ENCODE measurements around the gene GNB1L. TPM values are rescaled to one million over a fixed set of nuclear protein-coding genes. Genes with fewer than 3 reads are reported as not detected.

The GNB1L gene
- total and polyA plus RNA-seq, 2 experiments from 2014 or later: 3.5 to 5.5 TPM

- Histone ChIP-seq H3K4me1 (ENCODE audit: low read depth) (peaks cover 9% of the 10 kb centered on the region), H3K9me3 (ENCODE audit: low read depth) (no peaks in the 10 kb centered on the region), H3K4me3 (no peak overlapping the region), H3K27ac (no peak overlapping the region), H3K36me3 (no peaks in the 10 kb centered on the region), H3K27me3 (peaks cover 23% of the 10 kb centered on the region)
- no peak for TF ChIP-seq CTCF (IDR thresholded peaks at IDR 0.05; ENCODE audit: low read depth, low read length)
- DNase-seq (ENCODE audit: low read depth in 1 of 2, low spot score in 1 of 2): no peak
Observed at GRCh38 chr22:19748139-19748538, 106.5 kb downstream of the GNB1L start.

DNA sequence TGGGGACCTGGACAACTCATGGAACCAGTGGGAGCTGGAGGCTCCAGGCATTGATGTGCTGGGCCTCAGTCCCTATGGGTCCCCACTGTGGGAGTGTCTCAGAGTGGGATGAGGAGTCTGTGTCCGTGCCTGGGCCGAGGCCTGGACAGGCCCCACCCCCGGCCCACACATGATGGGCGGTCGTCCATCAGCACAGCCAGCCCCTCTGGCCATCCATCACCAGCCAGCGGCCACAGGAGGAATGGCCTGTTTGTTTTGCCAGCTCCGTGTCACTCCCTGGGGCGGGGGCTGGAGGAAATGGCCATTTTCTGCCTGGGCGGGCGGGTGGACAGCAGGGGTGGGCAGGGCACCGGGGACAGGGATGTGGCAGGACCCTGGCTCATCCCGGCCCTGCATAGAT lies 107.1 kb downstream of the GNB1L start:
- no peak for TF ChIP-seq CTCF (IDR thresholded peaks at IDR 0.05; ENCODE audit: low read depth, low read length)
- Histone ChIP-seq H3K9me3 (ENCODE audit: low read depth) (no peaks in the 10 kb centered on the region), H3K4me1 (ENCODE audit: low read depth) (peaks cover 9% of the 10 kb centered on the region), H3K27ac (no peak overlapping the region), H3K4me3 (no peak overlapping the region), H3K27me3 (peaks cover 18% of the 10 kb centered on the region), H3K36me3 (no peaks in the 10 kb centered on the region)
- no peak for DNase-seq (ENCODE audit: low read depth in 1 of 2, low spot score in 1 of 2)

DNA sequence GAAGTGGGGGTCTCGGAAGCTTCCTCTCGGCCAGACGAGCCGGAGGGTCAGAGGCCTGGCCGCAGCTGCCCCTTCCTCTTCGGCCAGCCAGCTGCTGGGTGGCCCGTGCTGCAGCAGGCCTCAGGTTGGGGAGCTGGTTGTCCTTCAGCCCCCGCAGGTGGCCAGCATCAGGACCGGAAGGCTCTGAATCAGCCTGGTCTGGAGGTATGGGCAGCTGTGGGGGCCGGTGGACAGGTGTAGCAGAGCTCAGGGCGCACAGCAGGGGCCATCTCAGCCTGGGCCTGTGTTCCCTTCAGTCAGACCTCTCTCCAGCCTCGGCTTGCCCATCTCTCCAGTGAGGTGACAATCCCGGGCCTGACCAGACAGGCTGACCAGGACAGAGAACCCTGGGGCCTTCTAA lies 107.9 kb downstream of the GNB1L start:
- no peak for TF ChIP-seq CTCF (IDR thresholded peaks at IDR 0.05; ENCODE audit: low read depth, low read length)
- no peak overlapping the region for H3K4me3 ChIP-seq
- H3K9me3 ChIP-seq (ENCODE audit: low read depth): no peaks in the 10 kb centered on the region
- H3K36me3 ChIP-seq: no peaks in the 10 kb centered on the region
- H3K27me3 ChIP-seq: peaks cover 9% of the 10 kb centered on the region
- no peak overlapping the region for H3K27ac ChIP-seq
- peaks cover 9% of the 10 kb centered on the region for H3K4me1 ChIP-seq (ENCODE audit: low read depth)
- no peak for DNase-seq (ENCODE audit: low read depth in 1 of 2, low spot score in 1 of 2)

DNA sequence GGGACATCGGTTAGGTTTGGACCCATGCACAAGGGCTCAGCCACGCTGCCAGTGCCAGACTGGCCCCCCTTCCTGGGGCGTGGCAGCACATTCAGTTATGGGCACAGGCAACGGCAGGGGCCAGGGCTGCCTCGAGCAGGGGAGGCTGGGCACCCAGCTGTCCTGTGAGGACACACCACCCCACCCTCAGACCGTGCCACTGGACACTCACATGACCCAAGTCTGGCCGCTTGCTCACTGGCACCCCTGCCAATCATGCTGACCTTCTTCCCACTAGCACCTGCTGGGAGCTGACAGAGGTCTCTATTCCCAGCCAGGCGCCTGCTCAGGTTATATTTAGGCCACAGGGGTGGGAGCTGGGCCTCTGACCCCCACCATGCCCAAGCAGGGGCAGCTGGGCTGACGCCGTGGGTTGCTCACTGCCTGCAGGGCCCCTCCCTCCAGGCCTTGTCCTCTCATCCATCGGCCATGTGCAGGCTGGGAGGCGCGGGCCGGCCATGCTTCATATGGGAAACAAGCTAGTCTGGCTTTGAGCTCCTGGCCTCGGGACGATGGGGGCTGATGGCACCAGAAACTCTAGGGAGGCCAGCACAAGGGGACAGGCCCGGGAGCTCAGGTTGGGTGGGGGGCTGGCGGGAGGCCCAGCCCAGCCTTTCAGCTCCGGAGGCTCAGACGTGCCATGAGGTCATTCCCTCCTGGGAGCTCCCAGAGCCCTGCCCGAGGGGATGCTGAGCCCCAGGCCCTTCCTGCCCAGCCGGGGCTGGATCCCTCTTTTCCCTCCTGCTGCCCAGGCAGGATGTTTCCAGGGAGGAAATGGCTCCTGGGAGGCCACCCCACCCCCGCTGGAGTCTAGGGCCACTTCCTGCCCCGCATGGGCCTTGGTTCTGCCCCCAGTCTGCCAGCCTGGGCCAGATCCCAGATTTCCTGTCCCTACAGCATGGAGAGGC lies 109.2 kb downstream of the GNB1L start:
- no peak for DNase-seq (ENCODE audit: low read depth in 1 of 2, low spot score in 1 of 2)
- Histone ChIP-seq H3K27ac (no peak overlapping the region), H3K9me3 (ENCODE audit: low read depth) (no peaks in the 10 kb centered on the region), H3K4me1 (ENCODE audit: low read depth) (peaks cover 9% of the 10 kb centered on the region), H3K36me3 (no peaks in the 10 kb centered on the region), H3K27me3 (no peaks in the 10 kb centered on the region), H3K4me3 (no peak overlapping the region)
- TF ChIP-seq CTCF (IDR thresholded peaks at IDR 0.05; ENCODE audit: low read depth, low read length): no peak

- H3K4me1 ChIP-seq (ENCODE audit: low read depth): peaks cover 9% of the 10 kb centered on the region
- DNase-seq (ENCODE audit: low read depth in 1 of 2, low spot score in 1 of 2): no peak
- TF ChIP-seq CTCF (IDR thresholded peaks at IDR 0.05; ENCODE audit: low read depth, low read length): no peak
- no peak overlapping the region for H3K27ac ChIP-seq
- H3K9me3 ChIP-seq (ENCODE audit: low read depth): no peaks in the 10 kb centered on the region
- H3K4me3 ChIP-seq: no peak overlapping the region
- no peaks in the 10 kb centered on the region for H3K27me3 ChIP-seq
- no peaks in the 10 kb centered on the region for H3K36me3 ChIP-seq
Observed at GRCh38 chr22:19744350-19745006, 110.2 kb downstream of the GNB1L start.
